K562 (cell line): ENCODE measurements around the gene IL1R1. TPM values are rescaled to one million over a fixed set of nuclear protein-coding genes. Genes with fewer than 3 reads are reported as not detected.

Experiments
- ATAC-seq: fragments of 200-7000 bp; cut with Tn5 transposase; 3 replicates; pipeline ENCODE4 v1.9.1; 2020; ENCODE audit warnings: moderate library complexity
- BruUV-seq: library from RNA; stranded (reverse); fragments of 400-500 nt; replicated peaks from 2 replicates; lab custom pipeline; 2021; lab: Mats Ljungman, UMichigan
- CTCF ChIA-PET: fragments of 300-600 bp; formaldehyde crosslinking; extraction: SDS; loops from one replicate; lab custom pipeline; 2021; ENCODE audit warnings: low intra/inter-chr PET ratio; lab: Yijun Ruan, JAX
- POLR2A ChIA-PET: fragments of 300-600, 350-650 bp; sonication (Branson Sonifier 250); formaldehyde crosslinking; extraction: SDS; loops from one replicate; lab custom pipeline; 2021; ENCODE audit warnings: antibody characterized with exemption, inconsistent platforms; lab: Yijun Ruan, JAX
- DNase-seq, 4 experiments: peaks; one replicate each; pipeline versions ENCODE4 v3.0.0 to v3.0.0-alpha.2; 2011 to 2018; ENCODE audit warnings: low spot score in 3 of 4, mixed read lengths in 3 of 4; ENCODE audit errors: extremely low read depth in 1 of 4
- FAIRE-seq: peaks from 2 replicates; lab custom pipeline; 2011; peaks lifted over from hg19 to GRCh38; lab: Jason Lieb, UNC
- H2AFZ ChIP-seq: 2 replicates; pipeline ENCODE4 v1.6.0; 2011; ENCODE audit warnings: low read depth, low read length, control low read depth, inconsistent platforms
- H3K27ac ChIP-seq: fragments of 200-600 bp; 3 replicates; pipeline ENCODE4 v1.8.0; 2011; ENCODE audit warnings: low read depth, mild to moderate bottlenecking, control low read depth, inconsistent platforms, low read length, moderate library complexity, mixed read lengths; ENCODE audit errors: extremely low read depth
- H3K27me3 ChIP-seq, 2 experiments: fragments of 300-600 bp in 1 of 2; 2 replicates in 1 of 2; 3 replicates in 1 of 2; pipeline versions ENCODE4 v1.6.0 to v1.8.0; 2011; ENCODE audit warnings: inconsistent platforms in 2 of 2, low read length in 2 of 2, mild to moderate bottlenecking in 1 of 2, mixed read lengths in 1 of 2, moderate library complexity in 1 of 2; ENCODE audit not compliant: control insufficient read depth in 2 of 2, insufficient read depth in 2 of 2
- H3K36me3 ChIP-seq: fragments of 300-600 bp; 3 replicates; pipeline ENCODE4 v1.8.0; 2011; ENCODE audit warnings: mild to moderate bottlenecking, low read length, inconsistent platforms; ENCODE audit not compliant: control insufficient read depth, insufficient read depth
- H3K4me1 ChIP-seq, 2 experiments: fragments of 200-600 bp in 1 of 2; replicated peaks in 1 of 2; 2 replicates in 1 of 2; 3 replicates in 1 of 2; pipeline versions ENCODE4 v1.5.1 to v1.8.0; 2011; ENCODE audit warnings: inconsistent platforms in 2 of 2, low read length in 2 of 2, mild to moderate bottlenecking in 1 of 2, mixed read lengths in 1 of 2, moderate library complexity in 1 of 2; ENCODE audit not compliant: control insufficient read depth in 2 of 2, insufficient read depth in 2 of 2
- H3K4me2 ChIP-seq: 2 replicates; pipeline ENCODE4 v1.6.1; 2011; ENCODE audit warnings: low read length, control low read depth, inconsistent platforms, mixed read lengths; ENCODE audit not compliant: insufficient read depth
- H3K4me3 ChIP-seq: fragments of 200-600 bp; sonication (generic), shearing (Covaris generic); 2 replicates; pipeline ENCODE4 v1.5.1; 2016; ENCODE audit warnings: control low read depth, inconsistent platforms
- H3K79me2 ChIP-seq: fragments of 200-600 bp; 3 replicates; pipeline ENCODE4 v1.8.0; 2011; ENCODE audit warnings: low read length, inconsistent platforms; ENCODE audit not compliant: control insufficient read depth, insufficient read depth
- H3K9ac ChIP-seq, 2 experiments: 2 replicates each; pipeline versions ENCODE4 v1.6.0 to v1.6.1; 2011; ENCODE audit warnings: low read depth in 2 of 2, low read length in 2 of 2, control low read depth in 1 of 2, inconsistent platforms in 1 of 2, mild to moderate bottlenecking in 1 of 2, mixed read lengths in 1 of 2; ENCODE audit not compliant: insufficient read depth in 1 of 2
- H3K9me1 ChIP-seq: one replicate; pipeline ENCODE4 v1.6.0; 2011; ENCODE audit warnings: inconsistent platforms, mild to moderate bottlenecking, low read length, moderate library complexity; ENCODE audit not compliant: control insufficient read depth, insufficient read depth
- H3K9me3 ChIP-seq: replicated peaks from 2 replicates; pipeline ENCODE4 v1.5.1; 2011; ENCODE audit warnings: low read depth, low read length, inconsistent platforms; ENCODE audit not compliant: control insufficient read depth, insufficient read depth
- H4K20me1 ChIP-seq: replicated peaks from 2 replicates; pipeline ENCODE4 v1.6.1; 2011; ENCODE audit warnings: low read length, inconsistent platforms, mixed read lengths; ENCODE audit not compliant: control insufficient read depth, insufficient read depth
- BDP1 ChIP-seq: IDR thresholded peaks from 3 replicates; pipeline ENCODE4 v1.6.1; 2011; ENCODE audit not compliant: insufficient read length, insufficient read depth
- CBFA2T3 ChIP-seq: fragments of 450-650 bp; IDR thresholded peaks from 2 replicates; pipeline ENCODE4 v1.6.1; 2017
- CBX1 ChIP-seq: sonication (generic); IDR thresholded peaks from 2 replicates; pipeline ENCODE4 v1.6.1; 2016; ENCODE audit warnings: antibody characterized with exemption, low read depth, mild to moderate bottlenecking
- CEBPB ChIP-seq: fragments of 450-650 bp; IDR thresholded peaks from 2 replicates; pipeline ENCODE4 v1.6.1; 2016; ENCODE audit warnings: missing genetic modification characterization, missing compliant biosample characterization
- COPS2 ChIP-seq: fragments of 450-650 bp; conservative IDR thresholded peaks from 2 replicates; pipeline ENCODE4 v1.6.1; 2016; ENCODE audit warnings: mild to moderate bottlenecking, moderate library complexity
- MXI1 ChIP-seq: IDR thresholded peaks from 2 replicates; pipeline ENCODE4 v1.6.1; 2011; ENCODE audit warnings: low read depth, mild to moderate bottlenecking, improper control_type of control experiment, low read length
- OTX1 ChIP-seq: fragments of 450-650 bp; formaldehyde crosslinking; IDR thresholded peaks from 2 replicates; pipeline ENCODE4 v1.4.0; 2022; ENCODE audit warnings: mild to moderate bottlenecking
- POLR2G ChIP-seq: fragments of 200-400 bp; formaldehyde crosslinking; IDR thresholded peaks from 2 replicates; pipeline ENCODE4 v1.6.1; 2017; ENCODE audit warnings: low read depth, mild to moderate bottlenecking, antibody characterized with exemption, low read length, moderate library complexity
- ZNF347 ChIP-seq: fragments of 450-650 bp; formaldehyde crosslinking; IDR thresholded peaks from 2 replicates; pipeline ENCODE4 v1.4.0; 2020; ENCODE audit warnings: low read depth, mild to moderate bottlenecking, moderate library complexity
- ZNF507 ChIP-seq: conservative IDR thresholded peaks from 2 replicates; pipeline ENCODE4 v1.6.1; 2017; ENCODE audit warnings: missing genetic modification characterization, missing compliant biosample characterization
- ZNF609 ChIP-seq: sonication (generic); formaldehyde crosslinking; IDR thresholded peaks from 2 replicates; pipeline ENCODE4 v1.8.1; 2023; ENCODE audit warnings: missing genetic modification reagents, mild to moderate bottlenecking, borderline replicate concordance
- WGBS: fragments of 100-300 bp; shearing (Covaris generic); methylation state at CpG from one replicate; pipeline ENCODE4 v1.1.6; 2016; ENCODE audit warnings: low coverage, mixed read lengths; ENCODE audit not compliant: insufficient coverage; ENCODE audit errors: missing lambda C conversion rate; 5-methylcytosine and 5-hydroxymethylcytosine counted together
- in situ Hi-C: fragments of 300-500 bp; cut with MboI; formaldehyde crosslinking; loops from 4 replicates; pipeline ENCODE4 v1.15.0; 2018; ENCODE audit warnings: inconsistent platforms, mixed read lengths
- intact Hi-C: fragments of 100-400 bp; cut with micrococcal nuclease; formaldehyde crosslinking; loops from 2 replicates; pipeline ENCODE4 v1.14.2; 2022
- polyA plus RNA-seq, 8 experiments: library from polyadenylated mRNA; depleted of rRNA in 4 of 8; stranded (reverse) in 5 of 8; unstranded in 3 of 8; fragments of >200 nt; fragmentation: Nextera tagmentation in 2 of 8; fragmentation: Illumina TruSeq in 1 of 8; extraction: Ambion mirVana in 2 of 8; extraction: Trizol in 1 of 8; gene quantifications; 2 replicates each; pipeline versions ENCODE4 v1.2.1 to v1.2.3, GENCODE V29; 2011 to 2014; ENCODE audit warnings: inconsistent platforms in 1 of 8, missing spikeins in 1 of 8
- total RNA-seq, 7 experiments: library from RNA; depleted of rRNA in 6 of 7; stranded (reverse); fragments of >200 nt in 6 of 7; fragmentation: Illumina TruSeq in 2 of 7; extraction: Trizol in 2 of 7; gene quantifications; 2 replicates each; pipeline versions ENCODE4 v1.2.1 to v1.2.3, GENCODE V29; 2011 to 2021; ENCODE audit warnings: low replicate concordance in 1 of 7

Gene IL1R1
- total and polyA plus RNA-seq, 9 of the 15 experiments (the other 6 are each of a cell fraction or from before 2014, with no cell fraction given) = 0.81 to 3.9 (median 1.6) TPM

- no peak; the same call in 2 of the 3 replicates for ATAC-seq
- H3K27ac ChIP-seq = no peak overlapping the region
- 39% methylated on average over 7 of the region's 7 CpGs for WGBS
- H3K9ac ChIP-seq = peak overlapping the region in 1 of 2 experiments; percentile 29; a peak in 1 of 4 replicates
- DNase-seq = no peak
- H3K9me1 ChIP-seq = no peaks in the 10 kb centered on the region
- H3K27me3 ChIP-seq = no peaks in the 10 kb centered on the region
- intact Hi-C loops = no loop called here
- H3K4me1 ChIP-seq = no peaks in the 10 kb centered on the region
- no peak for FAIRE-seq
- no peaks in the 10 kb centered on the region for H3K9me3 ChIP-seq
- no peaks in the 10 kb centered on the region for H3K36me3 ChIP-seq
- BruUV-seq = no TSS peak
- POLR2A ChIA-PET = interaction anchor here (1.0 to 1.1 kb wide), 2 partner anchors 14 to 18 kb away, joined by 3 to 4 read pairs; no protein-coding TSS in a partner anchor
- in situ Hi-C loops = no loop called here
- TF ChIP-seq MXI1 = no peak
- no peak for TF ChIP-seq BDP1
- TF ChIP-seq ZNF609 (CRISPR knock-in tag) = no peak
- TF ChIP-seq COPS2 = no peak
- no peak for TF ChIP-seq CBX1
- TF ChIP-seq OTX1 (CRISPR knock-in tag) = no peak
- no peak for TF ChIP-seq POLR2G
- TF ChIP-seq CBFA2T3 = no peak
- no peak for TF ChIP-seq CEBPB (tag)
- no peak for TF ChIP-seq ZNF507 (tag)
- no peak for TF ChIP-seq ZNF347 (CRISPR knock-in tag)
- CTCF ChIA-PET = no interaction called here
- H4K20me1 ChIP-seq = no peaks in the 10 kb centered on the region
- no peak overlapping the region for H3K4me3 ChIP-seq
- no peak overlapping the region for H2AFZ ChIP-seq
- H3K79me2 ChIP-seq = no peaks in the 10 kb centered on the region
- no peak overlapping the region for H3K4me2 ChIP-seq
Observed at GRCh38 chr2:102177814-102178478, 35.4 kb downstream of the IL1R1 start.
